T-cell (primary cell): Measurements from ENCODE around the gene DENND5B. TPM values are rescaled to one million over a fixed set of nuclear protein-coding genes. Genes with fewer than 3 reads are reported as not detected.

ENCODE experiments used
- ATAC-seq, 4 experiments: fragments of 200-7000 bp in 3 of 4; fragments of 150-1000 bp in 1 of 4; cut with Tn5 transposase; replicated peaks in 1 of 4; 1 replicate in 3 of 4; 2 replicates in 1 of 4; pipeline ENCODE4 v1.10.0; 2021; ENCODE audit warnings: moderate library complexity in 3 of 4, mild to moderate bottlenecking in 2 of 4, moderate number of reproducible peaks in 1 of 4
- CTCF ChIA-PET, 2 donors: fragments of 300-600 bp; sonication (Branson Sonifier 250); formaldehyde crosslinking; loops; one replicate each; lab custom pipeline; 2022; ENCODE audit warnings: antibody characterized with exemption in 2 of 2; lab: Charles Lee
- POLR2A ChIA-PET, 2 donors: fragments of 300-600 bp; sonication (Branson Sonifier 250); formaldehyde crosslinking; loops; one replicate each; lab custom pipeline; 2022; ENCODE audit warnings: antibody characterized with exemption in 2 of 2; lab: Charles Lee
- DNase-seq, 35 experiments: peaks; one replicate each; pipeline versions ENCODE4 v3.0.0 to v3.0.0-alpha.2; 2013 to 2023
- H3K27ac ChIP-seq: one replicate; pipeline ENCODE4 v1.5.1; 2013; ENCODE audit warnings: low read length
- H3K27me3 ChIP-seq, 2 experiments: replicated peaks in 1 of 2; 1 replicate in 1 of 2; 2 replicates in 1 of 2; pipeline versions ENCODE4 v1.6.1 to v1.7.0; 2013; ENCODE audit warnings: low read length in 1 of 2, mixed read lengths in 1 of 2; ENCODE audit not compliant: control insufficient read depth in 2 of 2, insufficient read depth in 2 of 2; ENCODE audit errors: extremely low read depth in 1 of 2
- H3K36me3 ChIP-seq, 2 donors: 1 replicate in 1 of 2; 2 replicates in 1 of 2; pipeline versions ENCODE4 v1.6.1 to v1.7.0; 2013; ENCODE audit warnings: low read length in 1 of 2; ENCODE audit not compliant: control insufficient read depth in 2 of 2, insufficient read depth in 1 of 2; ENCODE audit errors: extremely low read depth in 1 of 2
- H3K4me1 ChIP-seq, 2 experiments: 1 replicate in 1 of 2; 2 replicates in 1 of 2; pipeline versions ENCODE4 v1.6.1 to v1.7.0; 2013; ENCODE audit warnings: low read length in 2 of 2, mixed read lengths in 1 of 2; ENCODE audit not compliant: insufficient read depth in 2 of 2, control insufficient read depth in 1 of 2; ENCODE audit errors: extremely low read depth in 1 of 2
- H3K4me3 ChIP-seq, 2 donors: 1 replicate in 1 of 2; 2 replicates in 1 of 2; pipeline versions ENCODE4 v1.5.1 to v1.7.0; 2013; ENCODE audit warnings: mild to moderate bottlenecking in 2 of 2, low read length in 1 of 2, moderate library complexity in 1 of 2; ENCODE audit not compliant: control insufficient read depth in 1 of 2; ENCODE audit errors: extremely low read depth in 1 of 2
- H3K9me3 ChIP-seq: 2 replicates; pipeline ENCODE4 v1.7.0; 2013
- H3K27ac Mint-ChIP-seq, 2 donors: one replicate each; pipeline ENCODE4 v1.8.0; 2020 to 2021; ENCODE audit warnings: mild to moderate bottlenecking in 2 of 2, mixed read lengths in 2 of 2
- H3K27me3 Mint-ChIP-seq, 2 donors: one replicate each; pipeline ENCODE4 v1.8.0; 2021 to 2022; ENCODE audit warnings: mixed read lengths in 2 of 2
- H3K36me3 Mint-ChIP-seq: one replicate; pipeline ENCODE4 v1.8.0; 2021; ENCODE audit warnings: mixed read lengths
- H3K4me1 Mint-ChIP-seq, 3 donors: one replicate each; pipeline ENCODE4 v1.8.0; 2020 to 2022; ENCODE audit warnings: mixed read lengths in 3 of 3, mild to moderate bottlenecking in 1 of 3
- H3K4me3 Mint-ChIP-seq, 3 donors: one replicate each; pipeline ENCODE4 v1.8.0; 2020 to 2022; ENCODE audit warnings: mild to moderate bottlenecking in 3 of 3, mixed read lengths in 3 of 3, moderate library complexity in 3 of 3
- H3K9me3 Mint-ChIP-seq, 3 donors: one replicate each; pipeline ENCODE4 v1.8.0; 2020 to 2022; ENCODE audit warnings: mixed read lengths in 3 of 3
- WGBS: methylation state at CpG from one replicate; pipeline ENCODE4 v1.1.5; 2013; ENCODE audit warnings: missing lambda C conversion rate; ENCODE audit not compliant: insufficient coverage; 5-methylcytosine and 5-hydroxymethylcytosine counted together
- total RNA-seq, 35 experiments: library from RNA in 6 of 35; stranded (reverse) in 6 of 35; fragments of 120-200 nt in 1 of 35; gene quantifications; one replicate each; pipeline versions ENCODE4 v1.2.1 to v1.2.4 and lab custom pipeline; 2013 to 2026

DENND5B gene
- total RNA-seq, 5 donors from 2014 or later (not counting 1 experiment from before 2014, with no cell fraction given), result 0.38 to 2.6 (median 1.2) TPM

- H3K4me3 Mint-ChIP-seq, result peak overlapping the region; percentile 74 to 81 (median 78)
- Histone ChIP-seq H3K27ac (no peak overlapping the region), H3K27me3 (peaks cover 0 to 38% of the 10 kb centered on the region in 2 experiments), H3K9me3 (no peaks in the 10 kb centered on the region), H3K4me3 (peak overlapping the region; percentile 26 to 91), H3K4me1 (peaks cover 0 to 11% of the 10 kb centered on the region in 2 experiments), H3K36me3 (no peaks in the 10 kb centered on the region)
- ChIA-PET CTCF (no interaction called here), POLR2A (no interaction called here)
- DNase-seq (peak in 1 of 35 experiments; percentile 23), ATAC-seq (no peak)
- H3K27me3 Mint-ChIP-seq, result peaks cover 43 to 55% of the 10 kb centered on the region in 2 donors
- peaks cover 5% of the 10 kb centered on the region for H3K36me3 Mint-ChIP-seq
- 2% methylated on average over 12 of the region's 15 CpGs for WGBS
- H3K9me3 Mint-ChIP-seq, result peaks cover 0 to 6% (median 0%) of the 10 kb centered on the region in 3 donors
- peaks cover 9 to 13% (median 11%) of the 10 kb centered on the region in 3 donors for H3K4me1 Mint-ChIP-seq
- H3K27ac Mint-ChIP-seq, result peak overlapping the region in 1 of 2 donors; percentile 12
Observed at GRCh38 chr12:31589598-31589903, 1.4 kb downstream of the DENND5B start.

DNA sequence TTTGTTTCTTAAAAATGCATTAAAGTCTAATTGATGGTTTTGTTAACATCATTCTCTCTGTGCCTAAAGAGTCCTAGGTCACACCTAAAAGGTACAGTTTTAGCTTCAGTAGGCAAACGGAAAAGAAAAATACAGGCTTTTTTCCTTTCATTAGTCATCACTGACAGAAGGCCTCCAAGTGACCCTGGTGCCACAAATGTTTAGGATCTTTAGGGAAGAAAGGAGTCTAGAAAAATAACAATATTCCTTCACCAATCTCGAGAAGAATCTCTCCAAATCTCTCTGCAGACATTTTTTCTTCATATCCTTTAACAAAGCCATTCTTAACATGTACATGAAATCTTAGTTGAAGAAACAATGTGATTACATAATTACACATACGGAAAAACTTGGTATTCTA lies 2.0 kb downstream of the DENND5B start:
- Histone ChIP-seq H3K27ac (no peak overlapping the region), H3K4me3 (no peak overlapping the region), H3K27me3 (peaks cover 0 to 38% of the 10 kb centered on the region in 2 experiments), H3K9me3 (no peaks in the 10 kb centered on the region), H3K36me3 (no peaks in the 10 kb centered on the region), H3K4me1 (peaks cover 0 to 11% of the 10 kb centered on the region in 2 experiments)
- H3K27ac Mint-ChIP-seq, result no peak overlapping the region
- peaks cover 0 to 6% (median 0%) of the 10 kb centered on the region in 3 donors for H3K9me3 Mint-ChIP-seq
- no peak for ATAC-seq
- H3K36me3 Mint-ChIP-seq, result peaks cover 5% of the 10 kb centered on the region
- POLR2A ChIA-PET, result no interaction called here
- H3K27me3 Mint-ChIP-seq, result peaks cover 40 to 54% of the 10 kb centered on the region in 2 donors
- WGBS, result no CpG with 5 or more reads among the region's 3 CpGs
- peaks cover 9 to 13% (median 11%) of the 10 kb centered on the region in 3 donors for H3K4me1 Mint-ChIP-seq
- CTCF ChIA-PET, result no interaction called here
- DNase-seq, result no peak
- peak overlapping the region; percentile 74 to 81 (median 78) for H3K4me3 Mint-ChIP-seq

- peaks cover 0 to 6% (median 0%) of the 10 kb centered on the region in 3 donors for H3K9me3 Mint-ChIP-seq
- Histone ChIP-seq H3K27ac (no peak overlapping the region), H3K27me3 (peaks cover 0 to 21% of the 10 kb centered on the region in 2 experiments), H3K4me1 (peaks cover 0 to 11% of the 10 kb centered on the region in 2 experiments), H3K36me3 (no peaks in the 10 kb centered on the region), H3K4me3 (no peak overlapping the region), H3K9me3 (no peaks in the 10 kb centered on the region)
- no peak overlapping the region for H3K27ac Mint-ChIP-seq
- H3K4me3 Mint-ChIP-seq, result no peak overlapping the region
- ATAC-seq, result no peak
- peaks cover 9 to 11% (median 9%) of the 10 kb centered on the region in 3 donors for H3K4me1 Mint-ChIP-seq
- CTCF ChIA-PET, result interaction anchor here in 1 of 2 donors (0.6 kb wide), 1 partner anchor 371 kb away, joined by 3 read pairs; no protein-coding TSS in a partner anchor
- WGBS, result 82% methylated on average over 4 of the region's 4 CpGs
- no peak for DNase-seq
- H3K36me3 Mint-ChIP-seq, result peaks cover 5% of the 10 kb centered on the region
- peaks cover 34 to 42% of the 10 kb centered on the region in 2 donors for H3K27me3 Mint-ChIP-seq
- POLR2A ChIA-PET, result no interaction called here
Observed at GRCh38 chr12:31586728-31587127, 4.2 kb downstream of the DENND5B start.

- H3K36me3 ChIP-seq, result no peaks in the 10 kb centered on the region
- Mint-ChIP-seq H3K4me3 (no peak overlapping the region), H3K9me3 (peaks cover 0 to 6% (median 0%) of the 10 kb centered on the region in 3 donors), H3K27ac (no peak overlapping the region), H3K4me1 (peaks cover 4 to 6% (median 5%) of the 10 kb centered on the region in 3 donors), H3K36me3 (peaks cover 5% of the 10 kb centered on the region), H3K27me3 (peaks cover 31 to 36% of the 10 kb centered on the region in 2 donors)
- no CpG with 5 or more reads among the region's 2 CpGs for WGBS
- DNase-seq (no peak), ATAC-seq (no peak)
- no peak overlapping the region for H3K27ac ChIP-seq
- H3K9me3 ChIP-seq, result no peaks in the 10 kb centered on the region
- CTCF ChIA-PET, result no interaction called here
- H3K27me3 ChIP-seq, result peaks cover 0 to 18% of the 10 kb centered on the region in 2 experiments
- H3K4me1 ChIP-seq, result peaks cover 0 to 5% of the 10 kb centered on the region in 2 experiments
- POLR2A ChIA-PET, result no interaction called here
- H3K4me3 ChIP-seq, result no peak overlapping the region
Observed at GRCh38 chr12:31585895-31586294, 5.0 kb downstream of the DENND5B start.

DNA sequence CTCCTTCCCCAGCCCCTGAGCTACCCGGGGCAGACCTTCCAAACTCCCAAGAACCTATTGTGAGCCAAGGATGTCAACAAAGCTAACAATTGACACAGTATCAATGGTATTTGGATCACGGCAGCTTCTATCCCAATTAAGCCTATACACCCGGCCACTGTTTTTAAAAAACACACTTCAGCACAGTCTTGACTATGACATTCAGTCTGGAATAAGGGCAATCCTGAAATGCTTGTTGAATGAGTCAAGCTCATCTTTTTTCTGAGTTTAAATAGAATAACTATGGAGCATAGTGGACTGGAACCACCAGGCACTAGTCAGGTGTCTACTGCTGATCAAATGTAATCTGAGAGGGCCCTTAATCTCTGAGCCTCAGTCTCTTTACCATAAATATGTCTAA lies 5.7 kb downstream of the DENND5B start:
- peaks cover 4 to 6% (median 5%) of the 10 kb centered on the region in 3 donors for H3K4me1 Mint-ChIP-seq
- Histone ChIP-seq H3K36me3 (no peaks in the 10 kb centered on the region), H3K27me3 (peaks cover 0 to 16% of the 10 kb centered on the region in 2 experiments), H3K4me1 (peaks cover 0 to 5% of the 10 kb centered on the region in 2 experiments), H3K4me3 (no peak overlapping the region), H3K9me3 (no peaks in the 10 kb centered on the region), H3K27ac (no peak overlapping the region)
- CTCF ChIA-PET, result no interaction called here
- peaks cover 31 to 36% of the 10 kb centered on the region in 2 donors for H3K27me3 Mint-ChIP-seq
- peaks cover 0 to 6% (median 0%) of the 10 kb centered on the region in 3 donors for H3K9me3 Mint-ChIP-seq
- ATAC-seq (no peak), DNase-seq (no peak)
- H3K27ac Mint-ChIP-seq, result no peak overlapping the region
- peaks cover 5% of the 10 kb centered on the region for H3K36me3 Mint-ChIP-seq
- WGBS, result 100% methylated on average over 1 of the region's 3 CpGs
- no peak overlapping the region for H3K4me3 Mint-ChIP-seq
- POLR2A ChIA-PET, result interaction anchor here in 1 of 2 donors (0.5 kb wide), 1 partner anchor 441 kb away, joined by 9 read pairs; no protein-coding TSS in a partner anchor

- DNase-seq (no peak), ATAC-seq (no peak)
- H3K4me1 ChIP-seq, result peaks cover 0 to 2% of the 10 kb centered on the region in 2 experiments
- Mint-ChIP-seq H3K36me3 (peaks cover 5% of the 10 kb centered on the region), H3K4me3 (no peak overlapping the region), H3K27ac (no peak overlapping the region), H3K27me3 (peaks cover 30 to 35% of the 10 kb centered on the region in 2 donors), H3K9me3 (peaks cover 0 to 6% (median 0%) of the 10 kb centered on the region in 3 donors), H3K4me1 (peaks cover 4 to 6% (median 4%) of the 10 kb centered on the region in 3 donors)
- H3K36me3 ChIP-seq, result no peaks in the 10 kb centered on the region
- WGBS, result 50% methylated on average over 1 of the region's 6 CpGs
- H3K27me3 ChIP-seq, result peaks cover 0 to 12% of the 10 kb centered on the region in 2 experiments
- CTCF ChIA-PET, result no interaction called here
- POLR2A ChIA-PET, result interaction anchor here in 1 of 2 donors (0.5 kb wide), 1 partner anchor 442 kb away, joined by 9 read pairs; no protein-coding TSS in a partner anchor
- H3K4me3 ChIP-seq, result no peak overlapping the region
- H3K9me3 ChIP-seq, result no peaks in the 10 kb centered on the region
- no peak overlapping the region for H3K27ac ChIP-seq
Observed at GRCh38 chr12:31584782-31585181, 6.2 kb downstream of the DENND5B start.
